Stimulated activated CD4-positive, alpha-beta T cell treated with anti-CD3 and anti-CD28 coated beads, Interleukin-1b, Interleukin-23, amount 100 ng/mL, for 48 hours (primary cell): ENCODE measurements around the gene ELFN1.
"Not testable (repeated sequence)": the region's sequence is repeated elsewhere in the genome, so short reads cannot be mapped to it uniquely, and the experiment has no call there.

ENCODE experiments used
- DNase-seq: peaks from one replicate; pipeline ENCODE4 v3.0.0-alpha.2; 2020

The ELFN1 gene

DNA sequence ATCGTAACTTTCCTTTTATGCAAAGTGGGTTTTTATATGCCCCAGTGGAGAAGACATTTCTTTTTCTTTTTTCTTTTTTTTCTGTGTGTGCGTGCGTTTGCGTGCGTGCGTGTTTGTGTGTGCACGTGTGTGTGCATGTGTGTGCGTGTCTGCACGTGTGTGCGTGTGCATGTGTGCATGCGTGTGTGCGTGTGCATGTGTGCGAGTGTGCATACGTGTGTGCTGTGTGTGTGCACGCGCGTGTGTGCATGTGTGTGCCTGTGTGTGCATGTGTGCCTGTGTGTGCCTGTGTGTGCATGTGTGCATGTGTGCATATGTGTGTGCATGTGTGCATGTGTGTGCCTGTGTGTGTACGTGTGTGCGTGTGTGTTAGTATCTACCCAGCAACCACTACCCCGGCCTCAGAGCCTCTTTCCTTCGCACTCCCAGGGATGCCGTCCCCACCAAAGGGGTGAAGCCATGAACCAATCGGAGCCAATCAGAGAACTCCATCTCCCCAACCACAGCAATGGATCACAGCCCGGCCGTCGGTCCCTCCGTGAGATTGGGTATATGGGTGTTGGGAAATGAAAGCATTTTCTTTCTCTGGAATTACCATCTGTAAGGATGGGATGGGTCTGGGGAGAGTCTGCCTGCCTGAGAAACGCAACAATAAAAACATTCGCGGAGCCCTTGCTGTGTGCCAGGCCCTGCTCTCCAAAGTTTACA, 92.3 kb downstream of the ELFN1 start:
- DNase-seq, result no peak

DNA sequence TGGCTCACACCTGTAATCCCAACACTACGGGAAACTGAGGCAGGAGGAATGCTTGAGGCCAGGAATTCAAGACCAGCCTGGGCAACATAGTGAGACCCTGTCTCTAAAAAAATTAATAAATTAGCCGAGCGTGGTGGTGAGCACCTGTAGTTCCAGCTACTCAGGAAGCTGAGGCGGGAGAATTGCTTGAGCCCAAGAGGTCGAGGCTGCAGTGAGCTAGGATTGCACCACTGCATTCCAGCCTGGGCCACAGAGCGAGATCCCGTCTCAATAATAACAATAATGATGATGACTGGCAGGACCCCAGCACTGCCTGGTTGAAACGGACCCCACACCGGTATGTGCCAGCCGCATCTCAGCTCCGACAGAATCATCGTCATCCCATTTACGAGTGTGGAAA, 93.0 kb downstream of the ELFN1 start:
- DNase-seq, result no peak

DNA sequence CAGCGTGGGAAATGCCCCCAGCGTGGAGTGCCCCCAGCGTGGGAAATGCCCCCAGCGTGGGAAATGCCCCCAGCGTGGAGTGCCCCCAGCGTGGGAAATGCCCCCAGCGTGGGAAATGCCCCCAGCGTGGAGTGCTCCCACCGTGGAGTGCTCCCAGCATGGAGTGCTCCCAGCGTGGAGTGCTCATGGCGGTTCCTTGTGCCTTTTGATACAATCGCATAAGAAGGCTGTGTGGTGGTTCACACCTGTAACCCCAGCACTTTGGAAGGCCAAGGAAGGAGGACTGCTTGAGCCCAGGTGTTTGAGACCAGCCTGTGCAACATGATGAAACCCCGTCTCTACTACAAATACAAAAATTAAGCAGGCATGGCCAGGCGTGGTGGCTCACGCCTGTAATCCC, 93.8 kb downstream of the ELFN1 start:
- DNase-seq, result not testable (repeated sequence)

DNA sequence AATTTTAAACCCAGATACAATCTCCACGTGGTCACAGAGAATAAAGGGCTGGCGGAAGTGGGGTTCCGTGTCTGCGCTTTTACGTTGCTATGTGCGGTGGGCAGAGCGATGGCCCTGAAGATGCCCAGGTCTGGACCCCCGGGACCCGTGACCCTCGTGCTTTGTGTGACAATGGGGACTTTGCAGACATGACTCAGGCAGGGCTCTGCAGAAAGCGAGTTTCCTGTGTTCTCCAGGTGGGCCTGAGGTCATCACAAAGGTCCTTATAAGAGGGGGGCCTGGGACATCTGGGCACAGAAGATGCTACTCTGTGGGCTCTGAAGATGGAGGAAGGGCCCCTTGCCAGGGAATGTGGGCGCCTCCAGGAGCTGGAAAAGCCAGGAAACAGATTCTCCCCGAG, 95.3 kb downstream of the ELFN1 start:
- no peak for DNase-seq

DNA sequence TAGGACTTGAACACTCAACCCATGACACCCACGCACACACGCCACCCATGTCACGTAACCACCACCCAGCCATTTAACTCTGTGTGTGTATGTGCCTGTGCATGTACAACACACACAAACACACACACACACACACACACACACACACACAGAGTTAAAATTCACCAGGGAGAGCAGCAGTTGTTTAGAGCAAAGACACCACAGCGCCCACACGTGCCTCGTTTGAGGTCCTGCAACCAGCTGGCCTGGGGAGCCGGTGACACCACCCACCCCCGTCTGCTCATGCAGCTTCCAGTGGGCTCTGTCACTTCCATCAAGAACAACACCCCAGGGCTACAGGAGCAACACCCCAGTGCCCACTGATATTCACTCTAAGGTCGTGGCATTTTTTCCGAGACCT, 97.4 kb downstream of the ELFN1 start:
- no peak for DNase-seq

DNA sequence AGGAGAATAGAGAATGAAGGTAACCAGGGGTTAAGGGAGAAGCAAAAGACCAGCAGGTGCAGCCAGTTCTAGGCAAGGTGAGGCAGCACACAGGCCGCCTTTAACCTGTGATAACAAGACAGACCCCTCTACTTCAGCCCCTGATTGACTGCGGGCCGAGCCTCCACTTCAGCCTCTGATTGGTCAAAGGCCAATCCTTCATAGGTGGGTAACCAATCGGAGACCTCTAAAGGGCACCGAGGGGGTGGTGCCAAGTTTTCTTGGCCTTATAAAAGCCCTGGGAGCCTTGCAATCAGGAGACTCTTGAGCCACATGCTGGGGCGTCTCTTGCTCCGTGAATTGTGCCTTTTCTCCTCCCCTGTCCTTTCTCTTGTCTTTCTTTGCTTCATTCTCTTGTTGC, 98.8 kb downstream of the ELFN1 start:
- no peak for DNase-seq

DNA sequence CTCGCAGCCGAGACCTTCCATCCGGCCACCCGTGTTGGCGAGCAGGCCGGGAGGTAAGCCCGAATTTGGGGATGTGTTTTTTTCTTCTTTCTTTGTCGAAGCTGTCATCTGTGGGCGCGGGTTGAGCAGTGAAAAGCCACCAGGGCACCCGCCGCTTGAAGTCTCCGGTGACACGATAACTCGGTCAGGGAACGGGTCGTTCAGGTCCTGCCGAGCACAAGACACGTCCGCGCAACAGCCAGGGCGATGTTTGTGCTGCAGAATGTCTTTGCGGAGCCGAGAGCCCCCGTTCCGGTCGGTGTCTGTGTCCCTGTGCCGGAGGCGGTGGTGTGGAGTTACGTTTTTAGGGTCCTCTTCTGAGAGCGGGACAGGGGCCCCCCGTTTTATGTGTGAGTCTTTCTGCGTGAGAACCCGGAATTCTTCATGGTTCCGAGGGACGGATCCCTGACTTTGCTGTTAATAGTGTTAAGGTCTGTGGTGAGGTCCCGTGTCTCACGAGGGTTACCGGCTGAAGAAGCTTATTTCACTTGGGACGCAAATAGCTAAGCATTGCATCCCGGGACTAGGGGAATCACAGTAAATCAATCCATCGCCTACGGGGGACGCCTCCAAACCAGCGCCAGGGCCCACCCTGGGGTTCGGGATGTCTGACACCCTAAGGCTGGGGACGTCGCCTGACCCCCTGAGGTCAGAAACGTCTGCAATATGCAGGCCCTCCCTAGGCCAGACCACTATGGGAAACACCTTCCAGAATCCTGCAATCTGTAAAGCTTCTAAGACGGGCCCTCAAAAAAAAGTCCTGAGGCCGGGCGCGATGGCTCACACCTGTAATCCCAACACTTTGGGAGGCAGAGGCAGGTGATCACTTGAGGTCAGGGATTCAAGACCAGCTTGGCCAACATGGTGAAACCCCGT, 99.5 kb downstream of the ELFN1 start:
- DNase-seq, result no peak

DNA sequence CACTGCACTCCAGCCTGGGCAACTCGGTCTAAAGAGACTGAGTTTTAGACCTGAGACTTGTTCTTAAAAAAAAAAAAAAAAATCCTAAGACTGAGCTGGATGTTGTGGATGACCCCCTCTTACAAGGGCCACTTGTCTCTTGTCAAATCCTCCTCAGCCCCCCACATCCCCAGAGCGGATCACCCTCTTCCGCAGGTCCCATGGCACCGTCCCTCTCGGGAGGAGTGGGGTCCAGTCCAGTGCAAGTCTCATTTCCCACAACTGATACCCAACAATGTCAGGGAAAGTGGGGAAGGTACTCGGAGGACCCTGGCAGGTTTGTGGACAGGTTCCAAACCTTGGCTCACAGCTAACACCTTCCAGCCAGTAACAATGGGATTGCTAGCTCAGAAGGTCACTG, 100.3 kb downstream of the ELFN1 start:
- no peak for DNase-seq

DNA sequence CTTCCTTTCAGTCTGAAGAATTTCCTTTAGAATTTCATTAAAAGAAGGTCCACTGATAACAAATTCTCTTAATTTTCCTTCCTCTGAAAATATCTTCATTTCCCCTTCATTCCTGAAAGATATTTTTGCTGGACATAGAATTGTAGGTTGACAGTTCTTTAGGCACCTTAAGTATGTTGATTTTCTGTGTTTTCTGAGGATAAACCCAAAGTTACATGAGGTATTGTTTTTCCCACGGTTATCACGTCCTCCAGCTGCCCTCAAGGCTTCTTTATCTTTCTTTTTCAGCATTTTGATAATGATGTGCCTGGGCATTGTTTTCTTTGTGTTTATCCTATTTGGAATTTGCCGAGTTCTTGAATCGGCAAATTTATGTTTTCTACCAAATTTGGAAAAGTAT, 105.3 kb downstream of the ELFN1 start:
- DNase-seq, result no peak

DNA sequence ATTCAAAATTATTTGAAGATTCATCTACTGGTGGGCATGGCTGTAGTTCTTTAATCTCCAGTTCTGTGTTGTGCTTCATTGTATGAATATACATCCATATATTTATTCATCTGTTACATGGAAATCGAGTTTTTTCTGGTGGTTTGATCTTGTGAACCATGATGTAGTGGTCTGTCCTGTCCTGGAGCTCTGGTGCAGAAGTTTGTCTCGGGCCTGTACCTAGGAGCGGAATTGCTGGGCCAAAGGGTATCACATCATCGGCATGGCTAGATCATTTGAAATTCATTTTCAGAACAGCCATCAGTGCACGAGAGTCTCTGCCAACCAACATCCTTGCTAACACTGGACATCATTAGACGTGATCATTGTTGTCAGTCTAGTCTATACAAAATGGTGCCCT, 107.0 kb downstream of the ELFN1 start:
- no peak for DNase-seq

DNA sequence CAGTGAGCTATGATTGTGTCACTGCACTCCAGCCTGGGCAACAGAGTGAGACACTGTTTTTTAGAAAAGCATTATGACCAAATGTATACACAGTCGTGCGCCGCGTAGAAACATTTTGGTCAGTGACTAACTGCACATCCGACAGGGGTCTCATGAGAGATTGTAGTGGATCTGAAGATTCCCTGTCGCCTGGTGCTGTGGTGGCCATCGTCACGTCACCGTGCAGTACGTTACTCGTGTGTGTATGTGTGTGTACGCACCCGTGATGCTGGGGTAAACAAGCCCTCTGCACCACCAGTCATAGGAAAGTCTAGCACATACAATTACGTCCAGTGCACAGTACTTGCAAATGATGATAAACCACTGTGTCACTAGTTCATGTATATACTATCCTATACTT, 109.4 kb downstream of the ELFN1 start:
- no peak for DNase-seq

DNA sequence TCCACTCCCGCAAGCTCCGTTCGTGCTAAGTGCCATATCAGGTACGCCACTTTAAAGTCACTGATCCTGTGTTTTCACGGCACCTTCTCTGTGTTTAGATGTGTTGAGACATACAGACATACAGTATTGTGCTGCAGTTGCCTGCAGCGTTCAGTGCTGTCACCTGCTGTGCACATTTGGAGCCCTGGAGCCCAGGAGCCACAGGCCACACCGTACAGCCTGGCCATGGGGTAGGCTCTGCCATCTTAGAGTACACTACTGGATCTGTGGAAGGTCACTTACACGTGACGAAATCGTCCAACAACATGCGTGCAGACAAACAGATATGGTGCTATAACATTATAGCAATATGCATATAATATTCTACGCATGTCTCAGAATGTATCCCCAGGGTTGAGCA, 111.3 kb downstream of the ELFN1 start:
- DNase-seq, result no peak

DNA sequence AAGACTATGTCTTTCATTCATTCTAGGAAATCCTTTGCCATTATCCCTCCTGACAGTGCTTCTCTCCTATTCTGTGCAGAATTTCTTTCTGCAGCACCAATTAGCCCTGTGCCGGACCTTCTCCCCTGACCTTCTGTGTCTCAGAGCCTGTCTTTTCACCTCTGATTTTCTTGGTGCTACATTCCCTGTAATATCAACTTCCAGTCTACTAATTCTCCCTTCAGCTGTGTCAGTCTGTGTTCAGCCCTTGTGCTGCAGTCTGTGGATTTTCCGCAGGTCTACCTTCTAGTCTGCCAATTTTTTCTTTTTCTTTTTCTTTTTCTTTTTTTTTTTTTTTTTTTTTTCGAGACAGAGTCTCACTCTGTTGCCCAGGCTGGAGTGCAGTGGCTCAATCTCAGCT, 115.8 kb downstream of the ELFN1 start:
- no peak for DNase-seq

DNA sequence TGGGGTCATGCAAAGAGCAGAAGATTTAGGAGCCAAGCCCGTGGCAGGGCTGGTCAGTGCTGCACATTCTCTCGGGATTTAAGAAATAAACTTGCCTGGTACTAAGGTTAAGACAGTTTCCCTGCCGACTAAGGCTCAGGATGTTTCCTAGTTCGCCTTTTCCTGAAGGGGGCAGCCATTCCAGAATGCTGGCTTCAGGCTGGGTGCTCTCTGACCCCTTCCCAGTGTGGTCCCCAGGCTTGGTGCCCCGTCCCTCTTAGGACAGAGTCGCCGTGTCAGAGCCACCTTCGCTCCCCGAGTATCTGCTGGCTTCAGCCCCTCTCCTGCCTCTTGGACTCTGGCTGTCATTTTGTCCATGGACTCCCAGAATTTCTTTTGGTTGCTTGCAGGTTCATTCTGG, 117.2 kb downstream of the ELFN1 start:
- DNase-seq, result no peak

DNA sequence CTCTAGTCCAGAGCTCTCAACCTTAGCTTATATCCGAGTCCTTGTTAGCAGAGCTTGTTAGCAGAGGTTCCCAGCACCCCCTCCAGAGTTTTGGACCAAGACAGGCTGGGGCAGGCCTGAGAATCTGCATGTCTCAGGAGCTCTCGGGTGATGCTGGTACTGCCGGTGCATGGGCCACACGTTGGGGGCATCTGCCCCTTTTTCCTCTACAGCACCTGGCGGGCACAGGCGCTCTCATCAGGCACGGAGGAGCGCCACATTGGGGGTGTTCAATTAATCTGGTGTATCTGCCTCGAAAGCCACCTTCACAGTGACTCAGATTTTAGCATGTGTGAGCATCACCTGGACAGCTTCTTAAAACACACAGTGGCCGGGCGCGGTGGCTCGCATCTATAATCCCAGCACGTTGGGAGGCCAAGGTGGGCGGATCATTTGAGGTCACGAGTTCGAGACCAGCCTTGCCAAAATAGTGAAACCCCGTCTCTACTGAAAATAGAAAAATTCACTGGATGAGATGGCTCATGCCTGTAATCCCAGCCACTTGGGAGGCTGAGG, 117.7 kb downstream of the ELFN1 start:
- no peak for DNase-seq

DNA sequence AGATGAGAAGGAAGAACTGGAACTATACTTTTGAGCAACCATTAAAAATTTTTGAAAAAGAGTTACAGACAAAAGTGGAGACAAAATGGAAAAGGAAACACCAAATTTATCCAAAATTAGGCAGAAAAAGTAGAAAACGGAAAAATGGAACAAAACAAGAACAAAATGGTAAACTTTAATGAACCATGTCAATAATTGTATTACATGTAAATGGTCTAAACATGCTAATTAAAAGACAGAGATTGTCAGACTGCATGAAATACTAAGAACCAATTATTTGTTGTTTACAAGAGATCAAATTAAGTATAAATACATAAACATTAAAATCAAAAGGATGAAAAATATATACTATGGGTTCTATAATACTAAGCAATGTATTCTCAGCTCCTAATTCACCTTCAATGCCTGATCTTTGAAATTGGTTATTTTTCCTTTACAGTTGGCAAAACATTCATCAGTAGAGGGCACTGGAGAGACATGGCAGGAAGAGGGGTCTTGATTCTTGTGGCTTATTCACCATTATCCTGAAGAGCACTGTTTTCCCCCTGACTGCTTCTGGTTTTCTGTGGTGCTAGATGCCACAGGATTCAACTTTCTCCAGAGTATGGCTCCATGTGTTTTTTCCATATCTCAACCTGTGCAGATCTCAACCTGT, 124.9 kb downstream of the ELFN1 start:
- DNase-seq, result no peak
